Ecto neural progenitor cell (in vitro differentiated cells): ENCODE data around the gene PATZ1.

Experiments used
- DNase-seq: peaks from one replicate; pipeline ENCODE4 v3.0.0-alpha.2; 2018; ENCODE audit warnings: low spot score

Gene PATZ1

DNA sequence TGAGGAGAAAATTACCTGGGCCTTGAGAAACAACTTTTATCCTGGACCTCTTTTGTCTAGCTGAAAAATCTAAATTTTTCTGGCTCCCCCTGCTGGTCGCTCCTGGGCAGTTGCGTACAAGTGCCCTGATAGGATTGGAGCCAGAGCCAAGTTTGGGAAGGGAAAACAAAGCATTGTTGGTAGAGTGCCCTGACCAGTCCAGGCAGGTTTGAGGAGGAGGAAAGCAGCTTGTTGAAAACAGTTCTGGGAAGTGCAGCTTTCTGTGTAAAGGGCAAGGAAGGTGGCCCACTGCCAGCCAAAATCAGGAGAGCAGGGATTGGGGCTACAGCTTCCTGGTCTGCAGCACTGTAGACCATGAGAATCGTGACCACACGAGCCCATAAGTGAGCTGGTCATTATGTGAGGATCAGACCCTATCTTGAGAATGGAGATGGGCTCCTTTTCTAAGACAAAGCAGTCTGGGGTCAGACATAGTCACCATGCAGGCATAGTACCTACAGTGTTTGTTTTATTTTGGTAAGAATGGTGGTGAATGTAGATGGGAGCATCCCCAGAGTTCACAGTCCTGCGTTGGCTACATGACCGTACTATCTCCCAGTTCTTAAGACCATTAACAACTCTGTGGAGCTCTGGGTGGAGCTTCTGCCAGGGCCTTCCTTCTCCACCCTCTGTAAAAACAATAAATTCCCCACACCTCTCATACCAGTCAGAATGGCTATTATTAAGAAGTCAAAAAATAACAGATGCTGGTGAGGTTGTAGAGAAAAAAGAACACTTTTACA, 32.6 kb downstream of the PATZ1 start:
- DNase-seq = peak; percentile 72

- DNase-seq = no peak
Measured at GRCh38 chr22:31308181-31308580, 38.0 kb downstream of the PATZ1 start.

- DNase-seq = no peak
Measured at GRCh38 chr22:31305194-31305593, 41.0 kb downstream of the PATZ1 start.

DNA sequence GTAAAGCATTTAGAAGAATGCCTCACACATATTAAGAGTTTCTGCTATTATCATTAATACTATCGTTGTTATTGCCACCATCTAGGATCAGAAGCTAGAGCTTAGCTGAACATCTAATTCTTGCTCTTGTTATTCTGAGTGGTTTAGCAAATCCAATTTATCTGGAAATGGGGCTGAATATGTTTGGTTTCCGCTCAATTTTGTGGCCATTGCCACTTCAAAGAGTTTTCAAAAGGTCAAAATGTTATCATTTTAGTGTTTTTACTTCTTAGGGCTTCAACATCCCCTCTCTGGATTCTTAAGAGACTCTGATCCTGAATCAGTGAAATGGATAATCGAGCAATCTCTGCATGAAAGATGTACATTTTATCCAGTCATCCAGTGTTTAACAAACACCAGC, 43.6 kb downstream of the PATZ1 start:
- no peak for DNase-seq

- no peak for DNase-seq
Measured at GRCh38 chr22:31302006-31302405, 44.1 kb downstream of the PATZ1 start.

GRCh38 chr22:31300896-31301295, 45.2 kb downstream of the PATZ1 start:
- DNase-seq = no peak

- no peak for DNase-seq
Measured at GRCh38 chr22:31295831-31296657, 50.1 kb downstream of the PATZ1 start.

DNA sequence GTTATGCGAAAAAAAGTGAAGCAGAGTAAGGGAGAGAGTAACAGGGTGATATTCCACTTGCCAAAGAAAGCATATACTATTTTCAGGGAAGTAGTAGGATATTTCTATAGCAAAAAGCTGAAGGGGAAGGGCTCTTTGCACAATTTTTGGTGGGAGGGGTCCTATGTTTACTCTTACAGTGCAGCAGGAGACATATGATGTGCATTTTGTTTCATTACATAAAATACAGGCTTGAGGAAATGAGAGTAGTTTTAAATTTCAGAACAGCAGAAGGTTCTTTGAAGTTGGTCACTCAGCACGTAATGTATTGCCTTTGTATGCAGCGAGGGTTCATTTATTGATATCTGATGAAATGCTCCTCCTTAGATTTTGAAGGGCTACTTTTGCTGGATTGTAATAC, 50.8 kb downstream of the PATZ1 start:
- DNase-seq = no peak

- DNase-seq = peak; percentile 83
Measured at GRCh38 chr22:31292236-31292989, 53.7 kb downstream of the PATZ1 start, which contains the start of gene PIK3IP1. Gene PIK3IP1, minus strand, starts transcription at chr22:31292488. Its CDS starts 144 bp downstream, at chr22:31292344.

DNA sequence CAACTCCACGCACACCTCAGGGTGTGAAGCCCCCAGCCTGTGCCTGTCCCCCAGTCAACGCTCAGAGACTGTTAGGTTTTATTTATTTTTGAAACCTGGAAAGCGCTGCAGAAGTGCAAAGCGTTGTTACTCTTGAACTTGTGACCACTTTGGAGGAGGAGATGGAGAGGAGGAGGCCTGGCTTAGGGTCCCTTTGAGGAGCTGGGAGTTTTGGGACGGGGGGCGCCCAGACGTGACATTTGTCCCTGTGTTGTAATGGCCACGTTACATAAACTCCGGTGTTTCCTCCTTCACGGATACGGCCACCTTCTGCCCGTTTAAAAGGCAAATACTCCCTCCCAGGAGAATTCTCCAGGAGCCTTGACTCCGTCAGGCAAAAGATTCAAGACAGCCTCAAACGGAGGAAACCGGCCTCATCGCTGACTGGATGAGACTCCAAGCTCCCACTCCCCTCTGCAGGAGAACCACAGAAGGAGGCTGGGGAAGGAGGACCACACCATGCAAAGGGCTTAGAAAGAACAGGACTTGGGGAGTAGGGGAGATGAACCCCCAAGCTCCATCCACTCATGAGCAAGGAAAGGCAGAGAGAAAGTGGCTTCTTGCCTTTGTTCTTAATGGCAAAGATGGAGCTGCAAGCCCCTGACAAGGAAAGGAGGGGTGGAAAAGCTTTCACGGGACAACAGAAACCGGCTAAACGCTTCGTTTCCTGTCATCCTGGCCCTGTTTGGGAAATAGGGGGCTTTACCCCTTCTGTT, 54.5 kb downstream of the PATZ1 start:
- DNase-seq = no peak

GRCh38 chr22:31290494-31291471, 55.4 kb downstream of the PATZ1 start:
- DNase-seq = peak; percentile 93

GRCh38 chr22:31289344-31289743, 56.8 kb downstream of the PATZ1 start:
- DNase-seq = no peak

GRCh38 chr22:31288496-31289240, 57.5 kb downstream of the PATZ1 start:
- no peak for DNase-seq

DNA sequence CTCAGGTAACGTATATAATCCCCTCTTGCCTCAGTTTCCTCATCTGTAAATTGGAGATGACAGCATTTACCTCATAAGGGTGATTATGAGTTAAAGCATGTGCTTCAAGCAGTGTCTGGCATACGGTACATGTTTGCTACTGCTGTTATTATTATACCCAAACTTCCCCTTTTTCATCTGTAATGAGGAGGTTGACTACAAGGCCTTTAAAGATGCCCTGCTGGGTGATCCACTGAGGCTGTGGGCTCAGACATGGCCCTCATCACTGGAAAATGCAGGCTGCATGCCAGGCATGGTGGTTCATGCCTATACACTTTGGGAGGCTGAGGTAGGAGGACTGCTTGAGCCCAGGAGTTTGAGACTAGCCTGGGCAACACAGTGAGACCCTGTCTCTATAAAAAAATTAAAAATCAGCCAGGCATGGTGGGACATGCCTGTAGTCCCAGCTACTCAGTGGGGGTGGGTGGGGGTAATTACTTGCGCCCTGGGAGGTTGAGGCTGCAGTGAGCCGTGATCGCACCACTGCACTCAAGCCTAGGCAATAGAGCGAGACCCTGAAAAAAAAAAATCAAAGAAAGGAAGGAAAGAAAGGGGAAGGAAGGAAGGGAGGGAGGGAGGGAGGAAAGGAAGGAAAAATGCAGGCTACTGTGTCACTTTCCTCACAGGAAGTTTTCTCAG, 58.2 kb downstream of the PATZ1 start:
- no peak for DNase-seq

GRCh38 chr22:31286360-31287255, 59.5 kb downstream of the PATZ1 start:
- no peak for DNase-seq

GRCh38 chr22:31284281-31285155, 61.6 kb downstream of the PATZ1 start:
- DNase-seq = no peak
